GM23338 (cell line): ENCODE results near the gene ZNF300.

Experiments used
- EZH2 ChIP-seq: fragments of 200-600 bp; sonication (generic); IDR thresholded peaks from one replicate; pipeline ENCODE4 v1.8.0; 2017; ENCODE audit warnings: antibody characterized with exemption, mild to moderate bottlenecking, low read depth; ENCODE audit not compliant: unreplicated experiment
- JUNB ChIP-seq: IDR thresholded peaks from one replicate; pipeline ENCODE4 v1.6.1; 2016; ENCODE audit warnings: antibody characterized with exemption; ENCODE audit not compliant: unreplicated experiment
- NANOG ChIP-seq: IDR thresholded peaks from 2 replicates; pipeline ENCODE4 v1.6.1; 2016; ENCODE audit warnings: antibody characterized with exemption, borderline replicate concordance
- POLR2AphosphoS5 ChIP-seq: IDR thresholded peaks from 2 replicates; pipeline ENCODE4 v1.6.1; 2016; ENCODE audit warnings: antibody characterized with exemption, low read depth
- ZNF331 ChIP-seq: fragments of 250-450 bp; sonication (Bioruptor Pico); IDR thresholded peaks from 2 replicates; pipeline ENCODE4 v1.5.0; 2020; ENCODE audit warnings: low read depth, mild to moderate bottlenecking, moderate library complexity
- TF ChIP-seq, protein P1 (sequence below), 2 experiments: fragments of 200-600 bp in 1 of 2; sonication (generic) in 1 of 2; conservative IDR thresholded peaks; 2 replicates each; pipeline versions ENCODE4 v1.5.1 to v1.6.1; 2016 to 2017; ENCODE audit warnings: antibody characterized with exemption in 2 of 2, low read depth in 2 of 2, mild to moderate bottlenecking in 2 of 2, moderate library complexity in 1 of 2
- TF ChIP-seq, protein P2 (sequence below): IDR thresholded peaks from one replicate; pipeline ENCODE4 v1.6.1; 2018; ENCODE audit warnings: antibody characterized with exemption; ENCODE audit not compliant: unreplicated experiment

DNA sequence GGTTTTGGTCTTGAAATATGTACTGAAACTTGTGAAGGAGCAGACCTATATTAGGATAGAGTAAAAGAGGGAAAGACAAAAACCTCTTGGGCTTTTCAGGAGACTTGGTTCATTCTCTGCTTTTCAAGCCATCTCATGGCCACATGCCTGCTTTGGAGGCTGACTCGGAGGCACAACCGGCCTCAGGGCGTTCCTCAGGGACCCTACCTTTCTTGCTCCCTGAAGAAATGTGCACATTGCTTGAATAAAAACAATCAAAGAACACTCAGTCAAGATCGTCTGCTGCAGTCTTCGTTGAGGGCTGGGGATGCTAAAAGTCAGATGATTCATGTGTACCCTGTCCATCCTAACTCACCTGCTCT is 57.5 kb downstream of the ZNF300 start:
- TF ChIP-seq, protein P1, sequence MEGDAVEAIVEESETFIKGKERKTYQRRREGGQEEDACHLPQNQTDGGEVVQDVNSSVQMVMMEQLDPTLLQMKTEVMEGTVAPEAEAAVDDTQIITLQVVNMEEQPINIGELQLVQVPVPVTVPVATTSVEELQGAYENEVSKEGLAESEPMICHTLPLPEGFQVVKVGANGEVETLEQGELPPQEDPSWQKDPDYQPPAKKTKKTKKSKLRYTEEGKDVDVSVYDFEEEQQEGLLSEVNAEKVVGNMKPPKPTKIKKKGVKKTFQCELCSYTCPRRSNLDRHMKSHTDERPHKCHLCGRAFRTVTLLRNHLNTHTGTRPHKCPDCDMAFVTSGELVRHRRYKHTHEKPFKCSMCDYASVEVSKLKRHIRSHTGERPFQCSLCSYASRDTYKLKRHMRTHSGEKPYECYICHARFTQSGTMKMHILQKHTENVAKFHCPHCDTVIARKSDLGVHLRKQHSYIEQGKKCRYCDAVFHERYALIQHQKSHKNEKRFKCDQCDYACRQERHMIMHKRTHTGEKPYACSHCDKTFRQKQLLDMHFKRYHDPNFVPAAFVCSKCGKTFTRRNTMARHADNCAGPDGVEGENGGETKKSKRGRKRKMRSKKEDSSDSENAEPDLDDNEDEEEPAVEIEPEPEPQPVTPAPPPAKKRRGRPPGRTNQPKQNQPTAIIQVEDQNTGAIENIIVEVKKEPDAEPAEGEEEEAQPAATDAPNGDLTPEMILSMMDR (conservative IDR thresholded peaks at IDR 0.05; ENCODE audit: low read depth in 2 of 2): no peak
- TF ChIP-seq POLR2AphosphoS5: no peak
- TF ChIP-seq EZH2: no peak
- TF ChIP-seq, protein P2, sequence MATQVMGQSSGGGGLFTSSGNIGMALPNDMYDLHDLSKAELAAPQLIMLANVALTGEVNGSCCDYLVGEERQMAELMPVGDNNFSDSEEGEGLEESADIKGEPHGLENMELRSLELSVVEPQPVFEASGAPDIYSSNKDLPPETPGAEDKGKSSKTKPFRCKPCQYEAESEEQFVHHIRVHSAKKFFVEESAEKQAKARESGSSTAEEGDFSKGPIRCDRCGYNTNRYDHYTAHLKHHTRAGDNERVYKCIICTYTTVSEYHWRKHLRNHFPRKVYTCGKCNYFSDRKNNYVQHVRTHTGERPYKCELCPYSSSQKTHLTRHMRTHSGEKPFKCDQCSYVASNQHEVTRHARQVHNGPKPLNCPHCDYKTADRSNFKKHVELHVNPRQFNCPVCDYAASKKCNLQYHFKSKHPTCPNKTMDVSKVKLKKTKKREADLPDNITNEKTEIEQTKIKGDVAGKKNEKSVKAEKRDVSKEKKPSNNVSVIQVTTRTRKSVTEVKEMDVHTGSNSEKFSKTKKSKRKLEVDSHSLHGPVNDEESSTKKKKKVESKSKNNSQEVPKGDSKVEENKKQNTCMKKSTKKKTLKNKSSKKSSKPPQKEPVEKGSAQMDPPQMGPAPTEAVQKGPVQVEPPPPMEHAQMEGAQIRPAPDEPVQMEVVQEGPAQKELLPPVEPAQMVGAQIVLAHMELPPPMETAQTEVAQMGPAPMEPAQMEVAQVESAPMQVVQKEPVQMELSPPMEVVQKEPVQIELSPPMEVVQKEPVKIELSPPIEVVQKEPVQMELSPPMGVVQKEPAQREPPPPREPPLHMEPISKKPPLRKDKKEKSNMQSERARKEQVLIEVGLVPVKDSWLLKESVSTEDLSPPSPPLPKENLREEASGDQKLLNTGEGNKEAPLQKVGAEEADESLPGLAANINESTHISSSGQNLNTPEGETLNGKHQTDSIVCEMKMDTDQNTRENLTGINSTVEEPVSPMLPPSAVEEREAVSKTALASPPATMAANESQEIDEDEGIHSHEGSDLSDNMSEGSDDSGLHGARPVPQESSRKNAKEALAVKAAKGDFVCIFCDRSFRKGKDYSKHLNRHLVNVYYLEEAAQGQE: no peak
- TF ChIP-seq ZNF331 (CRISPR knock-in tag): no peak
- no peak for TF ChIP-seq NANOG
- no peak for TF ChIP-seq JUNB
